ENCODE results near the gene PARD3. TPM values are rescaled to one million over a fixed set of nuclear protein-coding genes. Genes with fewer than 3 reads are reported as not detected.

Gene PARD3
- total RNA-seq, 1 experiment from 2014 or later = 57.4 TPM

- no peak overlapping the region for H3K27ac ChIP-seq
- H3K79me2 ChIP-seq (ENCODE audit: low read depth) = no peaks in the 10 kb centered on the region
- DNase-seq = no peak
- no peak overlapping the region for H2AFZ ChIP-seq
- no peak overlapping the region for H3K4me2 ChIP-seq
- no peaks in the 10 kb centered on the region for H3K27me3 ChIP-seq (ENCODE audit: insufficient read depth, low read depth)
- TF ChIP-seq EZH2 (IDR thresholded peaks at IDR 0.05; ENCODE audit: low read depth) (no peak), CTCF (conservative IDR thresholded peaks at IDR 0.05) (no peak)
- CTCF ChIA-PET = no interaction called here
- no TSS peak for BruUV-seq (replicated peaks)
- no peaks in the 10 kb centered on the region for H4K20me1 ChIP-seq (ENCODE audit: insufficient read depth)
- H3K9me3 ChIP-seq (ENCODE audit: insufficient read depth, low read depth) = no peaks in the 10 kb centered on the region
- H3F3A ChIP-seq (ENCODE audit: insufficient read depth, low read depth) = no peaks in the 10 kb centered on the region
- H3K9me2 ChIP-seq (ENCODE audit: insufficient read depth) = no peaks in the 10 kb centered on the region
- intact Hi-C loops (cut with micrococcal nuclease; ENCODE audit: unreplicated experiment) = no loop called here
- H3K4me1 ChIP-seq (replicated peaks; ENCODE audit: insufficient read depth) = 0 out of 2 replicates have a peak, but pooled peaks cover 4% of the 10 kb centered on the region
- H3K4me3 ChIP-seq = no peak overlapping the region
- POLR2A ChIA-PET (ENCODE audit: unreplicated experiment) = interaction anchor here (0.7 kb wide), 1 partner anchor 1030 kb away, joined by 3 read pairs; no protein-coding TSS in a partner anchor
- no peaks in the 10 kb centered on the region for H3K36me3 ChIP-seq (ENCODE audit: low read depth)
Measured at GRCh38 chr10:34303022-34303421, 512.1 kb downstream of the PARD3 start.

GRCh38 chr10:34299105-34299611 is 515.9 kb downstream of the PARD3 start:
- H3K4me3 ChIP-seq = no peak overlapping the region
- ChIA-PET POLR2A (ENCODE audit: unreplicated experiment) (no interaction called here), CTCF (no interaction called here)
- no peaks in the 10 kb centered on the region for H3K79me2 ChIP-seq (ENCODE audit: low read depth)
- no peak overlapping the region for H2AFZ ChIP-seq
- no peaks in the 10 kb centered on the region for H3F3A ChIP-seq (ENCODE audit: insufficient read depth, low read depth)
- H3K4me1 ChIP-seq (replicated peaks; ENCODE audit: insufficient read depth) = no peaks in the 10 kb centered on the region
- BruUV-seq (replicated peaks) = no TSS peak
- no peaks in the 10 kb centered on the region for H4K20me1 ChIP-seq (ENCODE audit: insufficient read depth)
- no peak overlapping the region for H3K4me2 ChIP-seq
- TF ChIP-seq CTCF (conservative IDR thresholded peaks at IDR 0.05) = no peak
- intact Hi-C loops (cut with micrococcal nuclease; ENCODE audit: unreplicated experiment) = no loop called here
- DNase-seq = no peak
- no peaks in the 10 kb centered on the region for H3K9me2 ChIP-seq (ENCODE audit: insufficient read depth)
- no peak overlapping the region for H3K27ac ChIP-seq
- no peaks in the 10 kb centered on the region for H3K9me3 ChIP-seq (ENCODE audit: insufficient read depth, low read depth)
- no peaks in the 10 kb centered on the region for H3K36me3 ChIP-seq (ENCODE audit: low read depth)
- no peaks in the 10 kb centered on the region for H3K27me3 ChIP-seq (ENCODE audit: insufficient read depth, low read depth)

- Histone ChIP-seq H3K4me1 (replicated peaks; ENCODE audit: insufficient read depth) (no peaks in the 10 kb centered on the region), H3K9me3 (ENCODE audit: insufficient read depth, low read depth) (no peaks in the 10 kb centered on the region), H3K79me2 (ENCODE audit: low read depth) (no peaks in the 10 kb centered on the region), H3F3A (ENCODE audit: insufficient read depth, low read depth) (no peaks in the 10 kb centered on the region), H3K27me3 (ENCODE audit: insufficient read depth, low read depth) (no peaks in the 10 kb centered on the region), H3K9me2 (ENCODE audit: insufficient read depth) (no peaks in the 10 kb centered on the region), H2AFZ (no peak overlapping the region), H3K27ac (no peak overlapping the region), H4K20me1 (ENCODE audit: insufficient read depth) (no peaks in the 10 kb centered on the region), H3K4me2 (no peak overlapping the region), H3K4me3 (no peak overlapping the region), H3K36me3 (ENCODE audit: low read depth) (no peaks in the 10 kb centered on the region)
- BruUV-seq (replicated peaks) = no TSS peak
- CTCF ChIA-PET = no interaction called here
- no peak for DNase-seq
- POLR2A ChIA-PET (ENCODE audit: unreplicated experiment) = no interaction called here
- TF ChIP-seq CTCF (conservative IDR thresholded peaks at IDR 0.05) (no peak), EZH2 (IDR thresholded peaks at IDR 0.05; ENCODE audit: low read depth) (no peak)
- intact Hi-C loops (cut with micrococcal nuclease; ENCODE audit: unreplicated experiment) = no loop called here
Measured at GRCh38 chr10:34298346-34298818, 516.7 kb downstream of the PARD3 start.
